Cardiac septum (tissue), 1 donor: ENCODE data around the gene EPHB1. TPM values are rescaled to one million over a fixed set of nuclear protein-coding genes. Genes with fewer than 3 reads are reported as not detected.

Experiments
- DNase-seq: peaks from one replicate; pipeline ENCODE4 v3.0.0-alpha.2; 2020; ENCODE audit warnings: low spot score
- intact Hi-C: fragments of 100-400 bp; cut with DNase I; formaldehyde crosslinking; loops from one replicate; pipeline ENCODE4 v1.14.0; 2022
- total RNA-seq: library from RNA; stranded (reverse); fragmentation: NEBNext Ultra II Directional; extraction: Animal tissue kit (Norgen Biotek cat#: 25700); gene quantifications from one replicate; pipeline ENCODE4 v1.2.1, GENCODE V29; 2021
- donor health status: DM: no; HTN: no; CAD: no.

EPHB1 gene
- total RNA-seq, 1 donor from 2014 or later, result 1.1 TPM

GRCh38 chr3:134928392-134928791, 133.3 kb downstream of the EPHB1 start:
- no peak for DNase-seq
- intact Hi-C loops, result no loop called here

- intact Hi-C loops, result no loop called here
Observed at GRCh38 chr3:134928819-134929218, 133.8 kb downstream of the EPHB1 start.

GRCh38 chr3:134929976-134930375, 134.9 kb downstream of the EPHB1 start:
- intact Hi-C loops, result no loop called here
- no peak for DNase-seq

More at GRCh38 chr3:134928819-134929218, 133.8 kb downstream of the EPHB1 start:
- DNase-seq, result no peak

- no peak for DNase-seq
- intact Hi-C loops, result no loop called here
Observed at GRCh38 chr3:134931045-134931785, 136.2 kb downstream of the EPHB1 start.

GRCh38 chr3:134932035-134932434, 137.0 kb downstream of the EPHB1 start:
- no peak for DNase-seq
- intact Hi-C loops, result no loop called here

- intact Hi-C loops, result no loop called here
- DNase-seq, result no peak
Observed at GRCh38 chr3:134933997-134934396, 138.9 kb downstream of the EPHB1 start.

- DNase-seq, result no peak
- intact Hi-C loops, result no loop called here
Observed at GRCh38 chr3:134934933-134935332, 139.9 kb downstream of the EPHB1 start.

- DNase-seq, result no peak
- intact Hi-C loops, result no loop called here
Observed at GRCh38 chr3:134937256-134938028, 142.4 kb downstream of the EPHB1 start.

GRCh38 chr3:134938029-134938525, 143.0 kb downstream of the EPHB1 start:
- intact Hi-C loops, result no loop called here
- no peak for DNase-seq

GRCh38 chr3:134939978-134940377, 144.9 kb downstream of the EPHB1 start:
- intact Hi-C loops, result no loop called here
- no peak for DNase-seq

- intact Hi-C loops, result no loop called here
- no peak for DNase-seq
Observed at GRCh38 chr3:134941820-134942219, 146.8 kb downstream of the EPHB1 start.

- intact Hi-C loops, result no loop called here
- DNase-seq, result no peak
Observed at GRCh38 chr3:134944429-134944828, 149.4 kb downstream of the EPHB1 start.

GRCh38 chr3:134949150-134949549, 154.1 kb downstream of the EPHB1 start:
- intact Hi-C loops, result no loop called here
- no peak for DNase-seq

- DNase-seq, result no peak
- intact Hi-C loops, result no loop called here
Observed at GRCh38 chr3:134952371-134952770, 157.3 kb downstream of the EPHB1 start.

- no peak for DNase-seq
- intact Hi-C loops, result no loop called here
Observed at GRCh38 chr3:134955874-134956273, 160.8 kb downstream of the EPHB1 start.

GRCh38 chr3:134956395-134956794, 161.3 kb downstream of the EPHB1 start:
- DNase-seq, result no peak
- intact Hi-C loops, result no loop called here

GRCh38 chr3:134956844-134957243, 161.8 kb downstream of the EPHB1 start:
- intact Hi-C loops, result no loop called here
- no peak for DNase-seq

- intact Hi-C loops, result no loop called here
- no peak for DNase-seq
Observed at GRCh38 chr3:134959516-134959915, 164.5 kb downstream of the EPHB1 start.

- intact Hi-C loops, result no loop called here
- no peak for DNase-seq
Observed at GRCh38 chr3:134964226-134964625, 169.2 kb downstream of the EPHB1 start.

GRCh38 chr3:134965865-134966481, 170.9 kb downstream of the EPHB1 start:
- DNase-seq, result no peak
- intact Hi-C loops, result no loop called here
